ENCODE data around the gene HYKK. TPM values are rescaled to one million over a fixed set of nuclear protein-coding genes. Genes with fewer than 3 reads are reported as not detected.

HYKK gene
- total RNA-seq, 1 experiment from 2014 or later = 3.1 TPM

GRCh38 chr15:78492872-78493271 is 14.5 kb upstream of the HYKK start:
- no peaks in the 10 kb centered on the region for H3K4me1 ChIP-seq (ENCODE audit: insufficient read depth, low read length)
- no peaks in the 10 kb centered on the region for H3K79me1 ChIP-seq (ENCODE audit: insufficient read depth, low read depth, low read length, poor library complexity, severe bottlenecking)
- H3K14ac ChIP-seq (ENCODE audit: insufficient read depth, low read length) = no peak overlapping the region
- no peak overlapping the region for H3K56ac ChIP-seq (ENCODE audit: insufficient read length, low read depth, low read length)
- Mint-ChIP-seq H3K36me3 (ENCODE audit: insufficient read depth in 1 of 3, low read depth in 3 of 3) (peaks cover 35 to 87% (median 80%) of the 10 kb centered on the region in 3 experiments), H3K4me1 (no peaks in the 10 kb centered on the region), H3K27ac (no peak overlapping the region; a peak in 1 of 7 replicates), H3K9me3 (no peaks in the 10 kb centered on the region), H3K27me3 (ENCODE audit: low read depth) (no peaks in the 10 kb centered on the region), H3K4me3 (no peak overlapping the region)
- no peak overlapping the region for H2AFZ ChIP-seq (ENCODE audit: low read length)
- H3K4me2 ChIP-seq (ENCODE audit: insufficient read depth, insufficient read length, low read length) = no peak overlapping the region
- H4K20me1 ChIP-seq (ENCODE audit: control insufficient read depth, insufficient read depth, insufficient read length) = no peaks in the 10 kb centered on the region
- H4K91ac ChIP-seq (ENCODE audit: insufficient read length, low read depth, low read length) = no peak overlapping the region
- no peaks in the 10 kb centered on the region for H3K79me2 ChIP-seq (ENCODE audit: insufficient read depth, low read length)
- H3K4ac ChIP-seq (ENCODE audit: low read depth, low read length) = no peak overlapping the region
- H4K5ac ChIP-seq (ENCODE audit: insufficient read length, low read depth, low read length) = no peak overlapping the region
- no CpG with 5 or more reads among the region's 1 CpG for WGBS (ENCODE audit: extremely low coverage, insufficient read length, low lambda C conversion rate)
- no peak overlapping the region for H4K8ac ChIP-seq (replicated peaks; ENCODE audit: insufficient read length, low read depth, low read length)
- no peak overlapping the region for H3K18ac ChIP-seq (ENCODE audit: insufficient read length, low read depth, low read length)
- H3K9ac ChIP-seq (ENCODE audit: extremely low read depth, insufficient read length, low read length) = no peak overlapping the region
- H3K27me3 ChIP-seq (ENCODE audit: insufficient read depth, low read length) = no peaks in the 10 kb centered on the region
- no peak overlapping the region for H2AK5ac ChIP-seq (ENCODE audit: insufficient read length, low read length)
- no peaks in the 10 kb centered on the region for H3K23me2 ChIP-seq (ENCODE audit: insufficient read length, low read depth, low read length, poor library complexity, severe bottlenecking)
- H2BK12ac ChIP-seq (ENCODE audit: insufficient read length, low read depth, low read length) = no peak overlapping the region
- H3K23ac ChIP-seq (ENCODE audit: insufficient read length, low read depth, low read length) = no peak overlapping the region
- no peak for TF ChIP-seq CTCF (conservative IDR thresholded peaks at IDR 0.05)
- H2BK5ac ChIP-seq (ENCODE audit: insufficient read length, low read length) = no peak overlapping the region
- no peak overlapping the region for H2BK15ac ChIP-seq (ENCODE audit: low read depth, low read length)
- no peaks in the 10 kb centered on the region for H3K9me3 ChIP-seq (ENCODE audit: control insufficient read depth, low read depth, low read length)
- H2BK20ac ChIP-seq (ENCODE audit: low read depth, low read length, poor library complexity, severe bottlenecking) = no peak overlapping the region
- no peak overlapping the region for H3K27ac ChIP-seq (ENCODE audit: insufficient read length, low read depth, low read length)
- no peak for DNase-seq
- H2BK120ac ChIP-seq (ENCODE audit: low read depth, low read length, poor library complexity, severe bottlenecking) = no peak overlapping the region
- H3T11ph ChIP-seq (ENCODE audit: low read length) = no peak overlapping the region
